GM21717 (cell line): ENCODE measurements around the gene PTRH1.
"Not testable (repeated sequence)": the region's sequence is repeated elsewhere in the genome, so short reads cannot be mapped to it uniquely, and the experiment has no call there.

Experiments
- ATAC-seq: cut with Tn5 transposase; IDR thresholded peaks from one replicate; pipeline ENCODE4 v1.9.1; 2021; ENCODE audit warnings: mild to moderate bottlenecking, moderate library complexity; ENCODE audit not compliant: unreplicated experiment

Gene PTRH1

DNA sequence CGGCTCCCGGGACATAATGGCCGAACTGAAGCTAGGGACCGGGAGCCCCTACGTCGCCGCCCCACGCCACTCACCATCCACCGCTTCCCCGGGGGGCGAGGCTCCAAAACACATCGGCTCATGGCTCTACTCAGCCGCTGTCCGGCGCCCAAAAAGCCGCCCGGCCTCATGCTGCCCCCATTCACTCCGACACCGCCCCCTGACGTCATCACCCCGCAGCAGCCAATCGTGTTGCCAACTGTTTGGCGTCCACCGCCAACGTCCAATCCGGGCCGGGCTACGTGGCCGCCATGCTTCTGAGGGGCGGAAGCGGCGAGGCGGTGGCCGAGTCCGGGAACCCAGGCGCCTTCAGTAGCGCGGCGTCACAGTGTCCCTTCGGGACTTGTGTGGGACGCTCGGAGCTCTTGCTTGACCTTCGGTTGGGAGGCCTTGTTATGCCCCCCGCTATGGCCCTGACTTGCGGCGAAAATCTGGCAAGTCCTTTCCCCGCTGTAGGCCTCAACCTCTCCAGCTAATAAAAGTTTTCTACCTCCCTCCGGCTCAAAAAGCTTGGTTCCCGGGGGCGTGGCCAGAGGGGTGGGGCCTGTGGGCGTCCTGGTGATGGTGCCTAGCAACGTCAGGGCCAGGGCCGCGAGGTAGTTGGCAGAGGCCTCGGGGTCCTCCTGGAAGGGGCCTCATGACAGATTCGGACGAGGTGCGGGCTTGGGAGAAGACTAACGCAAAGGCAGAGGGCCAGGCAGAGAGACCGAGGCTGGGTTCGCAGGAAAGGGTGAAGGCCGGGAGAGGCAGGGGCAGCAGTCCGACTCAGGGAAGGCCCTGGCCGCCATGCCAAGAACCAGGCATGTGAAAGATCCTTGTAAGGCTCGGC, at the start of gene PTRH1, which contains the start of gene TTC16:
Gene PTRH1 (minus strand): TSS at position 194 of the 868 bp plus-strand sequence. CDS start 24 bp downstream, at position 170.
Gene TTC16 (plus strand): TSS at position 610 of the 868 bp plus-strand sequence. CDS start 67 bp downstream, at position 677.
- ATAC-seq, result peak; percentile 89

DNA sequence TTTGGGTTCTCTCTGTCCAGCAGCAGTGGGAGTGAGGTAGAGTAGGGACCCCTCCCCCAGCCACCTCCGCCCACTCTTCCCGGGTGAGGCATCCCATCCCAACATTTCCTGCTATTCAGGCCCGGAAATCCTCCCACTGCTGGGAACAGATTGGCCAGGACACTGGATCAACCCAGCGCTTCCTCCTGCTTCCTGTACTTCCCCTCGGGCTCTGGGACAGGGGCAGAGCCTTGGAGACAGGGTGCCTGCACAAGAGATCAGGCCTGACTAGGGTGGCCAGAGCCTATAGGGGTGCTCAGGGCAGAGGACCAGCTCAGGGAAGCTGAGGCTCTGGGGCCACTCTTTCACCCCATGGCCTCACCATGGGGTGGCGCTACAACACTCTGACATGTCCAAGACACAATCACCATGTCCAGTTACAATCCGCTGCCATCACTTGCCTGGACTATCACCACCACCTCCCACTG, 48.5 kb upstream of the PTRH1 start:
- ATAC-seq, result no peak

- ATAC-seq, result no peak
These were observed 46.7 kb upstream of the PTRH1 start for GRCh38 chr9:127762111-127762676.

GRCh38 chr9:127761491-127761956, 46.1 kb upstream of the PTRH1 start:
- no peak for ATAC-seq

DNA sequence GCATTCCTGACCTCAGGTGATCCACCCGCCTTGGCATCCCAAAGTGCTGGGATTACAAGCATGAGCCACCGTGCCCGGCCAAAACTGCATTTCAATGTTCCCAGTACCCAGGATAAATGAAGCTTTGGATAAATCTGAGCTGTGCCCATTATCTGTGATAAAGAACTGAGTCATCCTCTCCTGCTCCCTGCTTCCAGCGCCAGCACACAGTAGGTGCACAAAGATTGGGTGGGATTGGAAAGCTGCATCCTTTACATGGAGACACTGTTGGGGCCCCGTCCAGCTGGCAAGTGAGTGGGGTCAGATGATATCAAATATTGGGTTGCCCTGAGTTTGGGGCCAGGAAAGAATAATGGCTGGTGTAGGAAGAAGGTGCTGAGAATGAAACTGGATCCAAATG, 45.6 kb upstream of the PTRH1 start:
- no peak for ATAC-seq

DNA sequence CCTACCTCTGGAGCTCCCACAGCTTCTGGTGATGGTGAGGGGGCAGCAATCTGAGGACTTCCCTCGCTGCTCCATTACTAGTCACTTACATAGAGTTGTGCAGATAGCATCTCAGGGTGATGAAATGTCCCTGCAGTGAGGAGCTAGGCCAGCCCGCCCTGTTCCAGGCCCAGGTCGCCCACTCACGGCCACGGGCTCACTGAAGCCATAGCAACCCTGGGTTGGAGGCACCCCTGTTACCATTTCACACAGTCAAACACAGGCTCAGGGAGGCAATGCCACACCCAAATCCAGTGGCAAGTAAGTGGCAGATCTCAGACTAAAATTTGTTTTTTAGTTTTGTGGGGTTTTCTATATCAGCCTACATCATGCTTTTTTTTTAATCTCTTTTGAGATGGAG, 43.4 kb upstream of the PTRH1 start:
- ATAC-seq, result no peak

- ATAC-seq, result not testable (repeated sequence)
These were observed 41.3 kb upstream of the PTRH1 start for GRCh38 chr9:127756776-127757175.

- no peak for ATAC-seq
These were observed 40.8 kb upstream of the PTRH1 start for GRCh38 chr9:127756233-127756632.

GRCh38 chr9:127755061-127756060, 39.9 kb upstream of the PTRH1 start:
- no peak for ATAC-seq

- no peak for ATAC-seq
These were observed 38.9 kb upstream of the PTRH1 start for GRCh38 chr9:127754099-127755060.

DNA sequence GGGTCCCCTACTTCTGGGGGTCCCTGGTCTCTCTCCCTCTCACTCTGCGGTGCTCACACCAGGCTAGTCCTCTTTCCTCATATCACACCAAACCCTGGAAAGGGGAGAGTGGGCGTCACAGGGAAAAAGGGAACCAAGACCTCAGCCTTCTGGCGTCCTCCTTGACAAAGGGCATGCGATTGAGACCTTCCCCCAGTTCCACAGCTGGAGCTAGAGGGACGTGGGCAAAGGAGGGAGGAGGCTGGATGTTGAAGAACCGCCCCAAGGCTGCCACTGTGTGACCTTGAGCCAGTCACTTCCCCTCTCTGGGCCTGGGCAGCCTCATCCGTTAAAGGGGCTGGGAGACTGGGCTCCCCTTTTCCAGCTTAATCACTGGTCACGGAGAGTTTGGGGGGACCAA, 38.2 kb upstream of the PTRH1 start:
- no peak for ATAC-seq

GRCh38 chr9:127753148-127753547, 37.7 kb upstream of the PTRH1 start:
- ATAC-seq, result no peak

GRCh38 chr9:127751269-127752054, 36.0 kb upstream of the PTRH1 start:
- no peak for ATAC-seq

DNA sequence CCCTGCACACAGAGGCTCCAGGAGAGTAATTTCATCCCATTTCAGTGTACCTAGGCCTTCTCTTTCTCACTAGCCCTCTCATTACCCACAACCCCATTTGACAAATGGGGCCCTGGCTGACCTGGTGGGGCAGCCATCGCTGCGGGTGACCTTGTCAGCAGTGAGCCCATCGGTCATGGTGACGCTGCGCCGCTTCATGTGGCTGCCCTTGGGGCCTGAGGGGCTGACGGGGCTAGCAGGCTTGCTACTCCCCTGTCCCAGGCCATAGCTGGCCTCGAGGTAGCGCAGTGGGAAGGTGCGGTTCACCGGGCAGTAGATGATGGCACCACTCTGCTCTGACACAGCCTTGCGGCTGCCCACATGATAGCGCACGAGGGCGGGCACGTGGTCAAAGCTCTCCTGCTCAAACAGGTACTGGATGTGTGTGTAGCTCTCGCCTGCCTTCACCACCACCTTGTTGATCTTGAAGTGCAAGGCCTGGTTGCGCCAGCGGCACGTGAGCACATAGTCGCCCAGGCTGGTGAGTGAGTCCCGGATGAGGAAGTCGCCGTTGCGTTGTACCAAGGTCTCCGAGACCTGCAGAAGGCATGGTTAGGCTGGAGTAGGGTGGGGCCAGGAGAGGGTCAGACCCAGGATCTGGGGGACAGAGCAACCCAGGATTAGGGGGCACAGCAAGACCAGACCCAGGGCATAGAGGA, 33.8 kb upstream of the PTRH1 start:
- no peak for ATAC-seq

GRCh38 chr9:127746959-127747569, 31.6 kb upstream of the PTRH1 start:
- ATAC-seq, result no peak

- no peak for ATAC-seq
These were observed 29.1 kb upstream of the PTRH1 start for GRCh38 chr9:127744398-127745110.

- ATAC-seq, result no peak
These were observed 27.1 kb upstream of the PTRH1 start for GRCh38 chr9:127742435-127743088.
